ENCODE data around the gene KRTAP12-3. TPM values are rescaled to one million over a fixed set of nuclear protein-coding genes. Genes with fewer than 3 reads are reported as not detected.

Gene KRTAP12-3
- total RNA-seq, 1 experiment from 2014 or later = not detected

DNA sequence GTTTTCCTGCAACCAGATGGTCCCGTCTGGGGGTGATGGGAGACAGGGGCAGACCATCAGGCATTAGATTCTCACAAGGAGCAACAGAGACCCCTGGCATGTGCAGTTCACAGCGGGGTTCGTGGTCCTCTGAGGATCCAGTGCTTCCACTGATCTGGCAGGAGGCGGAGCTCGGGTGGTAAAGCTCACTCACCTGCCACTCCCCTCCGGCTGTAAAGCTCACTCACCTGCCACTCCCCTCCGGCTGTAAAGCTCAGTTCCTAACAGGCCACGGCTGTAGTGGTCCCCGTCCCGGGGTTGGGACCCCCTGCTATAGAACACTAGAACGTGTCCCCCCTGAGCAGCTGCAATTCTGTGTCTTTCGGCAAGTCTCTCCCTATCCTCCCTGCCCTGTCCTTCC, 43.8 kb downstream of the KRTAP12-3 start:
- TF ChIP-seq, protein P1, sequence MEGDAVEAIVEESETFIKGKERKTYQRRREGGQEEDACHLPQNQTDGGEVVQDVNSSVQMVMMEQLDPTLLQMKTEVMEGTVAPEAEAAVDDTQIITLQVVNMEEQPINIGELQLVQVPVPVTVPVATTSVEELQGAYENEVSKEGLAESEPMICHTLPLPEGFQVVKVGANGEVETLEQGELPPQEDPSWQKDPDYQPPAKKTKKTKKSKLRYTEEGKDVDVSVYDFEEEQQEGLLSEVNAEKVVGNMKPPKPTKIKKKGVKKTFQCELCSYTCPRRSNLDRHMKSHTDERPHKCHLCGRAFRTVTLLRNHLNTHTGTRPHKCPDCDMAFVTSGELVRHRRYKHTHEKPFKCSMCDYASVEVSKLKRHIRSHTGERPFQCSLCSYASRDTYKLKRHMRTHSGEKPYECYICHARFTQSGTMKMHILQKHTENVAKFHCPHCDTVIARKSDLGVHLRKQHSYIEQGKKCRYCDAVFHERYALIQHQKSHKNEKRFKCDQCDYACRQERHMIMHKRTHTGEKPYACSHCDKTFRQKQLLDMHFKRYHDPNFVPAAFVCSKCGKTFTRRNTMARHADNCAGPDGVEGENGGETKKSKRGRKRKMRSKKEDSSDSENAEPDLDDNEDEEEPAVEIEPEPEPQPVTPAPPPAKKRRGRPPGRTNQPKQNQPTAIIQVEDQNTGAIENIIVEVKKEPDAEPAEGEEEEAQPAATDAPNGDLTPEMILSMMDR (IDR thresholded peaks at IDR 0.05; ENCODE audit: unreplicated experiment) = no peak
- no peak for DNase-seq
- Mint-ChIP-seq H3K4me3 (ENCODE audit: low read depth, unreplicated experiment) (no peak overlapping the region), H3K4me1 (ENCODE audit: low read depth, unreplicated experiment) (peaks cover 14% of the 10 kb centered on the region), H3K36me3 (ENCODE audit: insufficient read depth, unreplicated experiment) (no peaks in the 10 kb centered on the region), H3K27me3 (ENCODE audit: unreplicated experiment) (peaks cover 98% of the 10 kb centered on the region), H3K27ac (ENCODE audit: unreplicated experiment) (no peak overlapping the region), H3K9me3 (ENCODE audit: low read depth, unreplicated experiment) (peaks cover 3% of the 10 kb centered on the region)
- BruUV-seq (replicated peaks) = no TSS peak
- CTCF ChIA-PET = no interaction called here
- intact Hi-C loops (cut with micrococcal nuclease; ENCODE audit: unreplicated experiment) = no loop called here

- CTCF ChIA-PET = no interaction called here
- Mint-ChIP-seq H3K4me3 (ENCODE audit: low read depth, unreplicated experiment) (no peak overlapping the region), H3K9me3 (ENCODE audit: low read depth, unreplicated experiment) (peaks cover 3% of the 10 kb centered on the region), H3K27me3 (ENCODE audit: unreplicated experiment) (peaks cover 91% of the 10 kb centered on the region), H3K36me3 (ENCODE audit: insufficient read depth, unreplicated experiment) (no peaks in the 10 kb centered on the region), H3K27ac (ENCODE audit: unreplicated experiment) (no peak overlapping the region), H3K4me1 (ENCODE audit: low read depth, unreplicated experiment) (peaks cover 11% of the 10 kb centered on the region)
- TF ChIP-seq, protein P1 (IDR thresholded peaks at IDR 0.05; ENCODE audit: unreplicated experiment) = no peak
- BruUV-seq (replicated peaks) = no TSS peak
- intact Hi-C loops (cut with micrococcal nuclease; ENCODE audit: unreplicated experiment) = no loop called here
- no peak for DNase-seq
Measured at GRCh38 chr21:44702111-44702972, 44.6 kb downstream of the KRTAP12-3 start.

GRCh38 chr21:44702973-44703730, 45.4 kb downstream of the KRTAP12-3 start:
- intact Hi-C loops (cut with micrococcal nuclease; ENCODE audit: unreplicated experiment) = no loop called here
- no peak for DNase-seq
- Mint-ChIP-seq H3K36me3 (ENCODE audit: insufficient read depth, unreplicated experiment) (no peaks in the 10 kb centered on the region), H3K9me3 (ENCODE audit: low read depth, unreplicated experiment) (peaks cover 3% of the 10 kb centered on the region), H3K27me3 (ENCODE audit: unreplicated experiment) (peaks cover 91% of the 10 kb centered on the region), H3K4me3 (ENCODE audit: low read depth, unreplicated experiment) (no peak overlapping the region), H3K4me1 (ENCODE audit: low read depth, unreplicated experiment) (peaks cover 3% of the 10 kb centered on the region), H3K27ac (ENCODE audit: unreplicated experiment) (no peak overlapping the region)
- CTCF ChIA-PET = no interaction called here
- BruUV-seq (replicated peaks) = no TSS peak
- TF ChIP-seq, protein P1 (IDR thresholded peaks at IDR 0.05; ENCODE audit: unreplicated experiment) = no peak

- H3K4me1 Mint-ChIP-seq (ENCODE audit: low read depth, unreplicated experiment) = no peaks in the 10 kb centered on the region
- intact Hi-C loops (cut with micrococcal nuclease; ENCODE audit: unreplicated experiment) = no loop called here
- TF ChIP-seq, protein P1 (IDR thresholded peaks at IDR 0.05; ENCODE audit: unreplicated experiment) = no peak
Measured at GRCh38 chr21:44703731-44704635, 46.3 kb downstream of the KRTAP12-3 start.

More at GRCh38 chr21:44703731-44704635, 46.3 kb downstream of the KRTAP12-3 start:
- H3K4me3 Mint-ChIP-seq (ENCODE audit: low read depth, unreplicated experiment) = no peak overlapping the region
- no peak for DNase-seq
- H3K27me3 Mint-ChIP-seq (ENCODE audit: unreplicated experiment) = peaks cover 91% of the 10 kb centered on the region
- BruUV-seq (replicated peaks) = no TSS peak
- CTCF ChIA-PET = no interaction called here
- peaks cover 3% of the 10 kb centered on the region for H3K9me3 Mint-ChIP-seq (ENCODE audit: low read depth, unreplicated experiment)
- no peak overlapping the region for H3K27ac Mint-ChIP-seq (ENCODE audit: unreplicated experiment)
- H3K36me3 Mint-ChIP-seq (ENCODE audit: insufficient read depth, unreplicated experiment) = no peaks in the 10 kb centered on the region
